Hematopoietic multipotent progenitor cell treated with erythropoietin and hydrocortisone succinate and interleukin-3 and kit ligand, for 15 days (in vitro differentiated cells): ENCODE measurements around the gene MBOAT1.
"Not testable (repeated sequence)": the region's sequence is repeated elsewhere in the genome, so short reads cannot be mapped to it uniquely, and the experiment has no call there.

Experiments used
- DNase-seq: peaks from one replicate; pipeline ENCODE4 v3.0.0-alpha.2; 2015; ENCODE audit warnings: low spot score

MBOAT1 gene

GRCh38 chr6:20202699-20203302 is 9.5 kb downstream of the MBOAT1 start:
- DNase-seq: no peak

- DNase-seq: no peak
Observed at GRCh38 chr6:20202324-20202658, 10.0 kb downstream of the MBOAT1 start.

GRCh38 chr6:20200761-20201630 is 11.3 kb downstream of the MBOAT1 start:
- no peak for DNase-seq

GRCh38 chr6:20198775-20199174 is 13.5 kb downstream of the MBOAT1 start:
- DNase-seq: no peak

- DNase-seq: no peak
Observed at GRCh38 chr6:20198156-20198774, 14.0 kb downstream of the MBOAT1 start.

GRCh38 chr6:20197251-20197650 is 15.0 kb downstream of the MBOAT1 start:
- no peak for DNase-seq

GRCh38 chr6:20192625-20193024 is 19.6 kb downstream of the MBOAT1 start:
- no peak for DNase-seq

GRCh38 chr6:20191992-20192391 is 20.3 kb downstream of the MBOAT1 start:
- no peak for DNase-seq

GRCh38 chr6:20188630-20189075 is 23.6 kb downstream of the MBOAT1 start:
- DNase-seq: no peak

GRCh38 chr6:20186981-20187380 is 25.3 kb downstream of the MBOAT1 start:
- DNase-seq: no peak

- no peak for DNase-seq
Observed at GRCh38 chr6:20183706-20184105, 28.6 kb downstream of the MBOAT1 start.

GRCh38 chr6:20182926-20183521 is 29.2 kb downstream of the MBOAT1 start:
- DNase-seq: no peak

- DNase-seq: no peak
Observed at GRCh38 chr6:20182069-20182468, 30.2 kb downstream of the MBOAT1 start.

GRCh38 chr6:20180935-20181334 is 31.3 kb downstream of the MBOAT1 start:
- no peak for DNase-seq

GRCh38 chr6:20179287-20180045 is 32.8 kb downstream of the MBOAT1 start:
- DNase-seq: not testable (repeated sequence)

- DNase-seq: no peak
Observed at GRCh38 chr6:20178327-20178726, 33.9 kb downstream of the MBOAT1 start.

GRCh38 chr6:20175810-20176410 is 36.4 kb downstream of the MBOAT1 start:
- DNase-seq: no peak

GRCh38 chr6:20173833-20174792 is 38.2 kb downstream of the MBOAT1 start:
- DNase-seq: no peak

GRCh38 chr6:20172842-20173456 is 39.3 kb downstream of the MBOAT1 start:
- DNase-seq: no peak
